Endothelial cell of umbilical vein (primary cell): ENCODE measurements around the gene TAAR8. TPM values are rescaled to one million over a fixed set of nuclear protein-coding genes. Genes with fewer than 3 reads are reported as not detected.

Source experiments
- BruUV-seq: library from RNA; stranded (reverse); fragments of 400-500 nt; replicated peaks from 2 replicates; lab custom pipeline; 2021; lab: Mats Ljungman, UMichigan
- CTCF ChIA-PET: fragments of 300-600, 350-600 bp; sonication (Branson Sonifier 250); formaldehyde crosslinking; loops from one replicate; lab custom pipeline; 2021; ENCODE audit warnings: antibody characterized with exemption, inconsistent platforms; lab: Charles Lee
- POLR2A ChIA-PET: fragments of 300-600, 350-600 bp; sonication (Branson Sonifier 250); formaldehyde crosslinking; loops from one replicate; lab custom pipeline; 2021; ENCODE audit warnings: antibody characterized with exemption, inconsistent platforms; lab: Charles Lee
- DNase-seq: peaks from one replicate; pipeline ENCODE4 v3.0.0-alpha.2; 2011; ENCODE audit warnings: low read depth, low spot score
- FAIRE-seq: peaks from 2 replicates; lab custom pipeline; 2011; peaks lifted over from hg19 to GRCh38; lab: Jason Lieb, UNC
- H2AFZ ChIP-seq: 2 replicates; pipeline ENCODE4 v1.6.0; 2012; ENCODE audit warnings: low read depth, low read length, control low read depth, inconsistent platforms
- H3K27ac ChIP-seq: 2 replicates; pipeline ENCODE4 v1.5.1; 2011; ENCODE audit warnings: low read depth, mild to moderate bottlenecking, control low read depth, low read length, moderate library complexity; ENCODE audit not compliant: insufficient read depth
- H3K27me3 ChIP-seq, 2 experiments: 2 replicates each; pipeline versions ENCODE4 v1.6.0 to v1.6.1; 2011; ENCODE audit warnings: low read length in 2 of 2, mixed read lengths in 1 of 2; ENCODE audit not compliant: control insufficient read depth in 2 of 2, insufficient read depth in 2 of 2
- H3K36me3 ChIP-seq, 2 experiments: 2 replicates in 1 of 2; 3 replicates in 1 of 2; pipeline ENCODE4 v1.5.1; 2011; ENCODE audit warnings: low read length in 2 of 2, mild to moderate bottlenecking in 1 of 2, moderate library complexity in 1 of 2; ENCODE audit not compliant: control insufficient read depth in 2 of 2, insufficient read depth in 2 of 2; ENCODE audit errors: extremely low read depth in 1 of 2
- H3K4me1 ChIP-seq: 3 replicates; pipeline ENCODE4 v1.5.1; 2011; ENCODE audit warnings: mild to moderate bottlenecking, low read length; ENCODE audit not compliant: control insufficient read depth, insufficient read depth; ENCODE audit errors: extremely low read depth
- H3K4me2 ChIP-seq: 2 replicates; pipeline ENCODE4 v1.6.1; 2011; ENCODE audit warnings: low read length, control low read depth, mixed read lengths; ENCODE audit not compliant: insufficient read depth
- H3K4me3 ChIP-seq, 3 experiments: fragments of 200-600 bp in 1 of 3; sonication (generic), shearing (Covaris generic) in 1 of 3; replicated peaks in 1 of 3; 2 replicates each; pipeline ENCODE4 v1.5.1; 2011 to 2016; ENCODE audit warnings: control low read depth in 3 of 3, low read length in 3 of 3, mild to moderate bottlenecking in 2 of 3, inconsistent platforms in 1 of 3, low read depth in 1 of 3, moderate library complexity in 1 of 3; ENCODE audit not compliant: insufficient read depth in 1 of 3
- H3K79me2 ChIP-seq: 2 replicates; pipeline ENCODE4 v1.6.0; 2012; ENCODE audit warnings: low read length, inconsistent platforms; ENCODE audit not compliant: control insufficient read depth, insufficient read depth
- H3K9ac ChIP-seq: replicated peaks from 2 replicates; pipeline ENCODE3; 2011; ENCODE audit warnings: low read length, control low read depth; ENCODE audit not compliant: insufficient read depth; ENCODE audit errors: extremely low read depth
- H3K9me1 ChIP-seq: replicated peaks from 3 replicates; pipeline ENCODE4 v1.6.0; 2011; ENCODE audit warnings: mild to moderate bottlenecking, low read length; ENCODE audit not compliant: control insufficient read depth, insufficient read depth; ENCODE audit errors: extremely low read depth
- H3K9me3 ChIP-seq: replicated peaks from 2 replicates; pipeline ENCODE4 v1.5.1; 2012; ENCODE audit warnings: low read length, inconsistent platforms; ENCODE audit not compliant: control insufficient read depth, insufficient read depth
- H4K20me1 ChIP-seq: replicated peaks from 2 replicates; pipeline ENCODE3; 2011; ENCODE audit warnings: mild to moderate bottlenecking, low read length; ENCODE audit not compliant: control insufficient read depth, insufficient read depth; ENCODE audit errors: extremely low read depth
- CTCF ChIP-seq, 2 donors: IDR thresholded peaks; 1 replicate in 1 of 2; 2 replicates in 1 of 2; pipeline ENCODE4 v1.5.1; 2011; ENCODE audit warnings: low read length in 2 of 2, mild to moderate bottlenecking in 2 of 2, moderate library complexity in 2 of 2, control low read depth in 1 of 2, inconsistent platforms in 1 of 2, low read depth in 1 of 2; ENCODE audit not compliant: insufficient read depth in 1 of 2; ENCODE audit errors: extremely low read depth in 1 of 2
- EZH2 ChIP-seq: IDR thresholded peaks from 2 replicates; pipeline ENCODE4 v1.6.1; 2012; ENCODE audit warnings: borderline replicate concordance, low read depth, mild to moderate bottlenecking, moderate library complexity, low read length, inconsistent platforms; ENCODE audit not compliant: severe bottlenecking
- FOS ChIP-seq: IDR thresholded peaks from 2 replicates; pipeline ENCODE4 v1.6.1; 2011; ENCODE audit warnings: mild to moderate bottlenecking, low read length, moderate library complexity, borderline replicate concordance; ENCODE audit not compliant: insufficient read depth
- GATA2 ChIP-seq: IDR thresholded peaks from 2 replicates; pipeline ENCODE4 v1.7.0; 2011; ENCODE audit warnings: low read depth, mild to moderate bottlenecking, moderate library complexity, mixed read lengths, low read length; ENCODE audit not compliant: insufficient read length, insufficient read depth
- JUN ChIP-seq: IDR thresholded peaks from 2 replicates; pipeline ENCODE4 v1.6.1; 2011; ENCODE audit warnings: borderline replicate concordance, low read depth; ENCODE audit not compliant: insufficient read length, insufficient read depth
- MAX ChIP-seq: IDR thresholded peaks from 2 replicates; pipeline ENCODE4 v1.6.1; 2011; ENCODE audit not compliant: insufficient read depth, insufficient read length
- MYC ChIP-seq: IDR thresholded peaks from one replicate; pipeline ENCODE4 v1.6.1; 2011; ENCODE audit warnings: mild to moderate bottlenecking, low read depth, low read length
- POLR2A ChIP-seq: IDR thresholded peaks from 2 replicates; pipeline ENCODE4 v1.6.1; 2012; ENCODE audit warnings: low read depth, mild to moderate bottlenecking, control low read depth, low read length
- POLR2AphosphoS5 ChIP-seq: IDR thresholded peaks from 2 replicates; pipeline ENCODE4 v1.6.1; 2012; ENCODE audit warnings: low read depth, mild to moderate bottlenecking, control low read depth, low read length, moderate library complexity; ENCODE audit not compliant: insufficient read depth
- dilution Hi-C: fragments of 300-500 bp; cut with MboI; formaldehyde crosslinking; loops from one replicate; pipeline ENCODE4 v1.15.0; 2019; ENCODE audit warnings: low sequenced_read_pairs; ENCODE audit not compliant: extremely low pct_ligation_motif_present
- intact Hi-C: fragments of 100-400 bp; cut with micrococcal nuclease; formaldehyde crosslinking; loops from one replicate; pipeline ENCODE4 v1.10.0; 2022
- polyA plus RNA-seq, 4 experiments: library from polyadenylated mRNA; depleted of rRNA in 3 of 4; stranded (reverse) in 3 of 4; unstranded in 1 of 4; fragments of >200 nt; gene quantifications; 2 replicates each; pipeline versions ENCODE4 v1.2.1 to v1.2.3, GENCODE V29; 2011 to 2012; ENCODE audit warnings: missing spikeins in 1 of 4
- total RNA-seq: library from RNA; stranded (reverse); gene quantifications from 2 replicates; pipeline ENCODE4 v1.2.3, GENCODE V29; 2021

Gene TAAR8
- total and polyA plus RNA-seq, 2 donors (not counting 3 experiments of a cell fraction or from before 2014, with no cell fraction given) = not detected

- no peaks in the 10 kb centered on the region for H3K4me1 ChIP-seq
- CTCF ChIA-PET = interaction anchor here (1.4 to 1.6 kb wide), 2 partner anchors 15 to 295 kb away, joined by 5 read pairs; partner anchors contain the start of gene STX7
- H3K4me3 ChIP-seq = no peak overlapping the region
- no peak for DNase-seq
- H3K27me3 ChIP-seq = peaks cover 10 to 27% of the 10 kb centered on the region in 2 experiments
- POLR2A ChIA-PET = no interaction called here
- H3K36me3 ChIP-seq = no peaks in the 10 kb centered on the region
- no peak overlapping the region for H2AFZ ChIP-seq
- TF ChIP-seq MAX (no peak), EZH2 (no peak), GATA2 (no peak), POLR2AphosphoS5 (no peak), MYC (no peak), FOS (no peak), POLR2A (no peak), JUN (peak; percentile 26), CTCF (IDR thresholded peaks at IDR 0.05; ENCODE audit: extremely low read depth in 1 of 2, insufficient read depth in 1 of 2, low read depth in 1 of 2, low read length in 2 of 2) (no peak)
- intact Hi-C loops = no loop called here
- BruUV-seq = no TSS peak
- H3K4me2 ChIP-seq = no peak overlapping the region
- H3K79me2 ChIP-seq = no peaks in the 10 kb centered on the region
- H3K9me1 ChIP-seq = no peaks in the 10 kb centered on the region
- dilution Hi-C loops = no loop called here
- no peak overlapping the region for H3K27ac ChIP-seq
- H3K9ac ChIP-seq = no peak overlapping the region
- FAIRE-seq = no peak
- H4K20me1 ChIP-seq = no peaks in the 10 kb centered on the region
- H3K9me3 ChIP-seq = no peaks in the 10 kb centered on the region
These were observed 24.7 kb upstream of the TAAR8 start for GRCh38 chr6:132527791-132528190.
